Right atrium auricular region (tissue), 2 donors: ENCODE data around the gene HOXA2. TPM values are rescaled to one million over a fixed set of nuclear protein-coding genes. Genes with fewer than 3 reads are reported as not detected.

Source experiments
- DNase-seq: peaks from one replicate; pipeline ENCODE4 v3.0.0-alpha.2; 2019; ENCODE audit warnings: low spot score
- H3K27ac ChIP-seq, 2 donors: fragments of 200-600 bp; sonication (generic); 1 replicate in 1 of 2; 2 replicates in 1 of 2; pipeline ENCODE4 v1.5.1; 2016 to 2019
- H3K27me3 ChIP-seq, 2 donors: fragments of 200-600 bp; sonication (generic); one replicate each; pipeline versions ENCODE4 v1.5.1 to v1.6.0; 2017 to 2019
- H3K36me3 ChIP-seq: fragments of 200-600 bp; sonication (generic); one replicate; pipeline ENCODE4 v1.5.1; 2016
- H3K4me1 ChIP-seq, 2 donors: fragments of 200-600 bp; sonication (generic); one replicate each; pipeline versions ENCODE4 v1.5.1 to v1.6.0; 2017 to 2019
- H3K4me3 ChIP-seq, 2 donors: fragments of 200-600 bp; sonication (generic); 1 replicate in 1 of 2; 2 replicates in 1 of 2; pipeline ENCODE4 v1.5.1; 2017 to 2019; ENCODE audit warnings: mild to moderate bottlenecking in 1 of 2, moderate library complexity in 1 of 2
- H3K9me3 ChIP-seq, 2 donors: fragments of 200-600 bp; sonication (generic); one replicate each; pipeline ENCODE4 v1.5.1; 2019
- CTCF ChIP-seq, 2 donors: fragments of 200-600 bp; sonication (generic); IDR thresholded peaks; one replicate each; pipeline ENCODE4 v1.5.1; 2019; ENCODE audit warnings: antibody characterized with exemption in 2 of 2
- total RNA-seq, 2 donors: library from RNA; depleted of rRNA; stranded (reverse); fragments of >200 nt; gene quantifications; one replicate each; pipeline ENCODE4 v1.1.0, GENCODE V29; 2016

The HOXA2 gene
- total RNA-seq, 2 donors from 2014 or later, result 0.16 to 0.33 TPM

GRCh38 chr7:27124902-27125689, 22.6 kb upstream of the HOXA2 start:
- peaks cover 8 to 32% of the 10 kb centered on the region in 2 donors for H3K27me3 ChIP-seq
- H3K4me1 ChIP-seq, result peaks cover 0 to 3% of the 10 kb centered on the region in 2 donors
- H3K4me3 ChIP-seq, result no peak overlapping the region
- DNase-seq, result no peak
- H3K9me3 ChIP-seq, result no peaks in the 10 kb centered on the region
- no peak for TF ChIP-seq CTCF (IDR thresholded peaks at IDR 0.05)
- H3K36me3 ChIP-seq, result no peaks in the 10 kb centered on the region
- no peak overlapping the region for H3K27ac ChIP-seq

GRCh38 chr7:27124096-27124901, 21.8 kb upstream of the HOXA2 start:
- Histone ChIP-seq H3K4me1 (no peaks in the 10 kb centered on the region), H3K27me3 (peaks cover 4 to 25% of the 10 kb centered on the region in 2 donors)
- no peak for DNase-seq

GRCh38 chr7:27123477-27124053, 21.1 kb upstream of the HOXA2 start:
- no peak overlapping the region for H3K4me3 ChIP-seq
- DNase-seq, result no peak

More at GRCh38 chr7:27124096-27124901, 21.8 kb upstream of the HOXA2 start:
- no peak for TF ChIP-seq CTCF (IDR thresholded peaks at IDR 0.05)
- Histone ChIP-seq H3K9me3 (no peaks in the 10 kb centered on the region), H3K27ac (no peak overlapping the region), H3K36me3 (no peaks in the 10 kb centered on the region), H3K4me3 (no peak overlapping the region)

GRCh38 chr7:27123007-27123476, 20.6 kb upstream of the HOXA2 start:
- no peak for DNase-seq
- TF ChIP-seq CTCF (IDR thresholded peaks at IDR 0.05), result no peak
- Histone ChIP-seq H3K4me3 (no peak overlapping the region), H3K27me3 (peaks cover 8 to 32% of the 10 kb centered on the region in 2 donors), H3K9me3 (no peaks in the 10 kb centered on the region), H3K4me1 (peaks cover 0 to 2% of the 10 kb centered on the region in 2 donors), H3K36me3 (no peaks in the 10 kb centered on the region), H3K27ac (no peak overlapping the region)

More at GRCh38 chr7:27123477-27124053, 21.1 kb upstream of the HOXA2 start:
- Histone ChIP-seq H3K9me3 (no peaks in the 10 kb centered on the region), H3K27me3 (peaks cover 8 to 27% of the 10 kb centered on the region in 2 donors), H3K4me1 (no peaks in the 10 kb centered on the region), H3K36me3 (no peaks in the 10 kb centered on the region), H3K27ac (no peak overlapping the region)
- no peak for TF ChIP-seq CTCF (IDR thresholded peaks at IDR 0.05)

- no peaks in the 10 kb centered on the region for H3K36me3 ChIP-seq
- no peaks in the 10 kb centered on the region for H3K9me3 ChIP-seq
- peaks cover 0 to 10% of the 10 kb centered on the region in 2 donors for H3K4me1 ChIP-seq
- DNase-seq, result no peak
- no peak overlapping the region for H3K27ac ChIP-seq
- peaks cover 8 to 38% of the 10 kb centered on the region in 2 donors for H3K27me3 ChIP-seq
- TF ChIP-seq CTCF (IDR thresholded peaks at IDR 0.05), result no peak
- H3K4me3 ChIP-seq, result no peak overlapping the region
Observed at GRCh38 chr7:27122077-27122910, 19.8 kb upstream of the HOXA2 start.
